Endothelial cell of umbilical vein (primary cell): ENCODE data around the gene TET1. TPM values are rescaled to one million over a fixed set of nuclear protein-coding genes. Genes with fewer than 3 reads are reported as not detected.

ENCODE experiments used
- BruUV-seq: library from RNA; stranded (reverse); fragments of 400-500 nt; replicated peaks from 2 replicates; lab custom pipeline; 2021; lab: Mats Ljungman, UMichigan
- CTCF ChIA-PET: fragments of 300-600, 350-600 bp; sonication (Branson Sonifier 250); formaldehyde crosslinking; loops from one replicate; lab custom pipeline; 2021; ENCODE audit warnings: antibody characterized with exemption, inconsistent platforms; lab: Charles Lee
- POLR2A ChIA-PET: fragments of 300-600, 350-600 bp; sonication (Branson Sonifier 250); formaldehyde crosslinking; loops from one replicate; lab custom pipeline; 2021; ENCODE audit warnings: antibody characterized with exemption, inconsistent platforms; lab: Charles Lee
- DNase-seq: peaks from one replicate; pipeline ENCODE4 v3.0.0-alpha.2; 2011; ENCODE audit warnings: low read depth, low spot score
- FAIRE-seq: peaks from 2 replicates; lab custom pipeline; 2011; peaks lifted over from hg19 to GRCh38; lab: Jason Lieb, UNC
- H2AFZ ChIP-seq: 2 replicates; pipeline ENCODE4 v1.6.0; 2012; ENCODE audit warnings: low read depth, low read length, control low read depth, inconsistent platforms
- H3K27ac ChIP-seq: 2 replicates; pipeline ENCODE4 v1.5.1; 2011; ENCODE audit warnings: low read depth, mild to moderate bottlenecking, control low read depth, low read length, moderate library complexity; ENCODE audit not compliant: insufficient read depth
- H3K27me3 ChIP-seq, 2 experiments: 2 replicates each; pipeline versions ENCODE4 v1.6.0 to v1.6.1; 2011; ENCODE audit warnings: low read length in 2 of 2, mixed read lengths in 1 of 2; ENCODE audit not compliant: control insufficient read depth in 2 of 2, insufficient read depth in 2 of 2
- H3K36me3 ChIP-seq, 2 experiments: 2 replicates in 1 of 2; 3 replicates in 1 of 2; pipeline ENCODE4 v1.5.1; 2011; ENCODE audit warnings: low read length in 2 of 2, mild to moderate bottlenecking in 1 of 2, moderate library complexity in 1 of 2; ENCODE audit not compliant: control insufficient read depth in 2 of 2, insufficient read depth in 2 of 2; ENCODE audit errors: extremely low read depth in 1 of 2
- H3K4me1 ChIP-seq: 3 replicates; pipeline ENCODE4 v1.5.1; 2011; ENCODE audit warnings: mild to moderate bottlenecking, low read length; ENCODE audit not compliant: control insufficient read depth, insufficient read depth; ENCODE audit errors: extremely low read depth
- H3K4me2 ChIP-seq: 2 replicates; pipeline ENCODE4 v1.6.1; 2011; ENCODE audit warnings: low read length, control low read depth, mixed read lengths; ENCODE audit not compliant: insufficient read depth
- H3K4me3 ChIP-seq, 3 experiments: fragments of 200-600 bp in 1 of 3; sonication (generic), shearing (Covaris generic) in 1 of 3; replicated peaks in 1 of 3; 2 replicates each; pipeline ENCODE4 v1.5.1; 2011 to 2016; ENCODE audit warnings: control low read depth in 3 of 3, low read length in 3 of 3, mild to moderate bottlenecking in 2 of 3, inconsistent platforms in 1 of 3, low read depth in 1 of 3, moderate library complexity in 1 of 3; ENCODE audit not compliant: insufficient read depth in 1 of 3
- H3K79me2 ChIP-seq: 2 replicates; pipeline ENCODE4 v1.6.0; 2012; ENCODE audit warnings: low read length, inconsistent platforms; ENCODE audit not compliant: control insufficient read depth, insufficient read depth
- H3K9ac ChIP-seq: replicated peaks from 2 replicates; pipeline ENCODE3; 2011; ENCODE audit warnings: low read length, control low read depth; ENCODE audit not compliant: insufficient read depth; ENCODE audit errors: extremely low read depth
- H3K9me1 ChIP-seq: replicated peaks from 3 replicates; pipeline ENCODE4 v1.6.0; 2011; ENCODE audit warnings: mild to moderate bottlenecking, low read length; ENCODE audit not compliant: control insufficient read depth, insufficient read depth; ENCODE audit errors: extremely low read depth
- H3K9me3 ChIP-seq: replicated peaks from 2 replicates; pipeline ENCODE4 v1.5.1; 2012; ENCODE audit warnings: low read length, inconsistent platforms; ENCODE audit not compliant: control insufficient read depth, insufficient read depth
- H4K20me1 ChIP-seq: replicated peaks from 2 replicates; pipeline ENCODE3; 2011; ENCODE audit warnings: mild to moderate bottlenecking, low read length; ENCODE audit not compliant: control insufficient read depth, insufficient read depth; ENCODE audit errors: extremely low read depth
- CTCF ChIP-seq, 2 donors: IDR thresholded peaks; 1 replicate in 1 of 2; 2 replicates in 1 of 2; pipeline ENCODE4 v1.5.1; 2011; ENCODE audit warnings: low read length in 2 of 2, mild to moderate bottlenecking in 2 of 2, moderate library complexity in 2 of 2, control low read depth in 1 of 2, inconsistent platforms in 1 of 2, low read depth in 1 of 2; ENCODE audit not compliant: insufficient read depth in 1 of 2; ENCODE audit errors: extremely low read depth in 1 of 2
- EZH2 ChIP-seq: IDR thresholded peaks from 2 replicates; pipeline ENCODE4 v1.6.1; 2012; ENCODE audit warnings: borderline replicate concordance, low read depth, mild to moderate bottlenecking, moderate library complexity, low read length, inconsistent platforms; ENCODE audit not compliant: severe bottlenecking
- FOS ChIP-seq: IDR thresholded peaks from 2 replicates; pipeline ENCODE4 v1.6.1; 2011; ENCODE audit warnings: mild to moderate bottlenecking, low read length, moderate library complexity, borderline replicate concordance; ENCODE audit not compliant: insufficient read depth
- GATA2 ChIP-seq: IDR thresholded peaks from 2 replicates; pipeline ENCODE4 v1.7.0; 2011; ENCODE audit warnings: low read depth, mild to moderate bottlenecking, moderate library complexity, mixed read lengths, low read length; ENCODE audit not compliant: insufficient read length, insufficient read depth
- JUN ChIP-seq: IDR thresholded peaks from 2 replicates; pipeline ENCODE4 v1.6.1; 2011; ENCODE audit warnings: borderline replicate concordance, low read depth; ENCODE audit not compliant: insufficient read length, insufficient read depth
- MAX ChIP-seq: IDR thresholded peaks from 2 replicates; pipeline ENCODE4 v1.6.1; 2011; ENCODE audit not compliant: insufficient read depth, insufficient read length
- MYC ChIP-seq: IDR thresholded peaks from one replicate; pipeline ENCODE4 v1.6.1; 2011; ENCODE audit warnings: mild to moderate bottlenecking, low read depth, low read length
- POLR2A ChIP-seq: IDR thresholded peaks from 2 replicates; pipeline ENCODE4 v1.6.1; 2012; ENCODE audit warnings: low read depth, mild to moderate bottlenecking, control low read depth, low read length
- POLR2AphosphoS5 ChIP-seq: IDR thresholded peaks from 2 replicates; pipeline ENCODE4 v1.6.1; 2012; ENCODE audit warnings: low read depth, mild to moderate bottlenecking, control low read depth, low read length, moderate library complexity; ENCODE audit not compliant: insufficient read depth
- dilution Hi-C: fragments of 300-500 bp; cut with MboI; formaldehyde crosslinking; loops from one replicate; pipeline ENCODE4 v1.15.0; 2019; ENCODE audit warnings: low sequenced_read_pairs; ENCODE audit not compliant: extremely low pct_ligation_motif_present
- intact Hi-C: fragments of 100-400 bp; cut with micrococcal nuclease; formaldehyde crosslinking; loops from one replicate; pipeline ENCODE4 v1.10.0; 2022
- polyA plus RNA-seq, 4 experiments: library from polyadenylated mRNA; depleted of rRNA in 3 of 4; stranded (reverse) in 3 of 4; unstranded in 1 of 4; fragments of >200 nt; gene quantifications; 2 replicates each; pipeline versions ENCODE4 v1.2.1 to v1.2.3, GENCODE V29; 2011 to 2012; ENCODE audit warnings: missing spikeins in 1 of 4
- total RNA-seq: library from RNA; stranded (reverse); gene quantifications from 2 replicates; pipeline ENCODE4 v1.2.3, GENCODE V29; 2021

Gene TET1
- total and polyA plus RNA-seq, 2 donors (not counting 3 experiments of a cell fraction or from before 2014, with no cell fraction given), result 0.23 to 1.5 TPM

GRCh38 chr10:68559251-68559650 lies 886 bp upstream of the TET1 start:
- DNase-seq (no peak), FAIRE-seq (no peak)
- ChIA-PET CTCF (interaction anchor here (1.1 to 1.5 kb wide), 3 partner anchors 8 to 14 kb away, joined by 3 to 12 read pairs (median 4); no protein-coding TSS in a partner anchor), POLR2A (interaction anchor here (1.3 kb wide), 1 partner anchor 42 kb away, joined by 3 read pairs; no protein-coding TSS in a partner anchor)
- H3K9me1 ChIP-seq, result peaks cover 2% of the 10 kb centered on the region
- H4K20me1 ChIP-seq, result no peaks in the 10 kb centered on the region
- no peaks in the 10 kb centered on the region for H3K79me2 ChIP-seq
- no peak overlapping the region for H2AFZ ChIP-seq
- H3K4me1 ChIP-seq, result peaks cover 2% of the 10 kb centered on the region
- no peak for TF ChIP-seq GATA2
- no peak for TF ChIP-seq EZH2
- no peak for TF ChIP-seq MAX
- TF ChIP-seq CTCF (IDR thresholded peaks at IDR 0.05; ENCODE audit: extremely low read depth in 1 of 2, insufficient read depth in 1 of 2, low read depth in 1 of 2, low read length in 2 of 2), result no peak
- TF ChIP-seq MYC, result no peak
- no peak for TF ChIP-seq FOS
- no peak for TF ChIP-seq JUN
- no peak for TF ChIP-seq POLR2AphosphoS5
- no peak for TF ChIP-seq POLR2A
- H3K27ac ChIP-seq, result no peak overlapping the region
- no TSS peak for BruUV-seq
- no peaks in the 10 kb centered on the region for H3K9me3 ChIP-seq
- dilution Hi-C loops, result no loop called here
- H3K36me3 ChIP-seq, result no peaks in the 10 kb centered on the region
- H3K9ac ChIP-seq, result no peak overlapping the region
- no peak overlapping the region for H3K4me3 ChIP-seq
- peaks cover 33 to 51% of the 10 kb centered on the region in 2 experiments for H3K27me3 ChIP-seq
- H3K4me2 ChIP-seq, result no peak overlapping the region
- intact Hi-C loops, result no loop called here
